HG03565 (cell line): ENCODE data around the gene ART4.

Experiments
- ATAC-seq: cut with Tn5 transposase; IDR thresholded peaks from one replicate; pipeline ENCODE4 v1.9.1; 2021; ENCODE audit warnings: mild to moderate bottlenecking, moderate library complexity; ENCODE audit not compliant: unreplicated experiment

Gene ART4

DNA sequence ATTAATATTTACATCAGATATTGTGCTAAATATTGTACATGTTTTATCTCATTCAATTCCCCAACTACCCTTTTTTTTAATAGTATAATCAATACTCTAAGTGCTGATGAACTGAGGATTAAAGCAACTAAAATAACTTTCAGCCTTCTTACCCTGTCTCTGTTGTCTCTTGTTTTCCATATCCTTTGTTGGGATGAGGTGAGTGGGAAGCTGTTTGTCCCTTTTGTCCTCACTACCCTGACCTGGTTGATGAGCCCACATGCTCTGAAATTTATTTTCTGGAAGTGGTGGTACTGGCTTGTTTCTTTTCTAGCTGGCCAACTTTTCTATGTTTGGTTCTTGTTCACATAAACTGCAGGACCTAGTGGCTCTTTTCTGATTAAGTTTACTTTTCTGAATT, 9.6 kb upstream of the ART4 start:
- ATAC-seq: no peak

DNA sequence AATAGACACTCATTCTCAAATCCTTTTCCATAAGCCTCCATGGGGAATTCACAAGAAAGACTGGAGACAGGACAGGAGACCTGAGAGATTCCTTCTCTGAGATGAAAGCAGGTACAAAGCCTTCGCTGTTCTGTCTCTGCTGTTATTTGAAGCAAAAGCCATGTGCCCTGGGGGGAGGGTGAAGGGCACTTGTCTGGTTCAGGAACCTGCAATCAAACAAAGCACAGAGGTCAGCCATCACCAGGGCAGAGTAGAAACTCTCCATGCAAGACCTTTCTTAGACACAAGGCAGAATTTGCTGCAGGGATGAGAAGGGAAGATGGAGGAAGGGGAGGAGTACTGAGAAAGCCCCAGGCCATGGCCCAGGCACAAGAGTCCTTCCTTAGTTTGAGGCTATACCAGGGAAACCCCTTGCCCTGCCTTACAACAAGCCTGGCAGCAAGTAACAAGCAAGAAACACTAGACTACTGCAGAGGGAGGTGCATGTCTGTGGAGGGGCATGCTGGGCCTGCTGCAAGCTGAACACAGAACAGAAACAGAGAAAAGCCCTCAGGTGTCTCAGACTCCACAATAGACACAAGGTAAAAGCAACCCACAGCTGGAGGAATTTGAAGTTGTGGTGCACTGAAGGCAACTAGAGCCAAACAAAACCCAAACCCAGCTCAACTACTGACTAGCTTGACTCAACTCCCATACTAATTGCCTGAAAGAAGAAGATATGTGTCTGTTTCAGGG, 7.8 kb upstream of the ART4 start:
- peak; percentile 62 for ATAC-seq

DNA sequence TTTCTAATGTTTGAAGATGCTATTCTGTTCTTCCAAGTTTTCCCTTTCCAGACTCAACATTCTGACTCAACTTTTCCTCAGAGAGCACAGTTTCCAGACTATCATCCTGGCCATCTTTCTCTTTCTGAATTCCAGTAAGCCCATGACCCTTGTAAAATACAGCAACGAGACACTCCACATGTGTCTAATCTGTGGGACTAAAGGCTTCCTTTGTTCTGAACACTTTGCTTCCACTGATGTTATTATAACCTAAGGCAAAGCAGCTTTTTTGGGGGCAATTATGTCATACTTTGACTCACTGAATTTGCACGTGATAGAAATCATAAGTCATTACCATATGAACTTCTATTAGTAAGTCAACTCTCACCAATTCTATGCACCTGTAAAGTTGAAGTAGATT, 6.3 kb upstream of the ART4 start:
- no peak for ATAC-seq

DNA sequence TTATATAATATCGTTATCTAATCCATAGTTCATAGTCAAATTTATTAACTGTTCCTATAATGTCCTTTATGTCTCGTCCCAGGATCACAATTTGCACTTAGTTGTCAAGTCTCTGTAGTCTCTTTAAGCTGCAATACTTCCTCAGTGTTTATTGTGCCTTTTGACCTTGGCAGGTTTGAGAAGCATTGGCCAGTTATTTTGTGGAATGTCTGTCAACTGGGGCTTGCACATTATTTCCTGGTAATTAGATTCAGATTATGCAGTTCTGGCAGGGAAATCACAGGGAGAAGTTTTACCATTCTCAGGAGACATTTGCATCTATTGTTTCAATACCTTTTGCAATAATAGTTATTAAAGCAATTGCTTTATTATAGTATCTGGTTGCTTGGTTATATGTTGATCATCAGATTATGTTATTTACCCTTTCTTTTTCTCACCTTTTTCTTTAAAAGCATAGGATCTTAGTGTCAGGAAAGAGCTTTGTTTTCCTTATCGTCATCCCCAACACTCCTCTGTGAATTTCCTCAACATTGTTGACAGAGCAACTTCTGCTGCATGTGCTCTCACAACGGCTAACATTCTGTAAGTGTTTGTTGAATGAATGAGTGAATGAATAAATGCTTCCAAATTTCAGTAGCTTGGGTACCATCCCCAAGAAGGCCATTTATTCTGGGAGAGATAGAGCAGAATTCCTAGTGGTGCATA, 3.7 kb upstream of the ART4 start:
- ATAC-seq: no peak

DNA sequence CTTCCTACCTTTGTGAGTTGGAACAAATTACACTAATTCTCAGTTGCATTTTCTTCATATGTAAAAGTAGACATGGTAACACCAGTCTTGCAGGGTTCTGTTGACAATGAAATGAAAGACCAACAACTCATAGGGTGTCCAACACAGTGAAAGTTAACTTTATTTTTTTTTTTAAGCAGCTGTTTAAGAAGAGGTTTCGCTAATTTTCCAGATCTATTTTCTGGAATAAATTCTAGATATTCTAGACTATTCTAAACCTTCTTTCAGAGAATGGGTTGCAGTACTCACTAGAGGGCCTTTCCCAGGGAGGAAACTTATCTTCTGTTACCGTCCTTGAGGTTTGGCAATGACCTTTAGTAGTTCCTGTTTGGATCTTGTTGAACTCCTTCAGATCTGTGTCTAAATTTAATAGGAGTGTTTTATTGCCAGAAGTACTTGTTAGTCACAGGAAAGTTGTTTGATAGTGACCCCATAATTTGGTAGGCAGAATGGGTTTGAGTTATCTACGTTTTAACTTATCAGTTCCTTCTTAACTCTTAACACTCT, 2.8 kb upstream of the ART4 start:
- ATAC-seq: no peak

DNA sequence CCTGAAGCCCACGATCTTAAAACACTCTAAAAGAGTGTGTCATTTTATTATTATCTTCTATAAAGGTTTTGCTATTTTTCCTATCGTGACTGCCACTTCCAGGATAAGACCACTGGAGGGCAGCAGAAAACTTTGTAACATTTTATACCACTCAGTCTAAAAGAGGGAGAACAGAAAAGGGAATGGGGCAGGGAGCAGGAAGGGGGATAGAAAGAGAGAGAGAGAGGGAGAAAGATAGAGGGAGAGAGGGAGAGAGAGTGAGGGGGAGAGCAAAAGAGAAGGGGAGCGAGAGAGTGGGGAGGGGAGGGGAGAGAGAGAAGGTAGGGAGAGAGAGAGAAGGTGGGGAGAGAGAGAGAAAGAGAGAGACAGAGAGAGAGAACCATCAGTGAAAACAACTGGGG, 2.0 kb upstream of the ART4 start:
- no peak for ATAC-seq

DNA sequence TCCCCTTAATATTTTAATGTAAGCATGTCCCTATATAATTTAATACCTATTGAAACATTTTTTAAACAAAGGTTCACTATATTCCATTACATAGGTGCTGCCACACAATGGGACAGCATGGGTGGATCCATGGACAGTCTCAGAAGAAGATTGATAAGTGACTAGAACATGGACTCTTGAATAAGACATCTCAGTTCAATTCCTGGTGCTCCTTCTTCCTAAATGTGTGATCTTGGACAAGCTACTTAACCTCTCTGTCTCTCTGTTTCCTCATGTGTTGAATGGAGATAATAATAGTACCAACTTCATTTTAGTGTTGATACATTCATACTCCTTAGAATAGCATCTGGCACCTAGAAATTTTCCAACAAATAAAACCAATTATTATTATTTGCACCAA, 1.1 kb upstream of the ART4 start:
- ATAC-seq: no peak

DNA sequence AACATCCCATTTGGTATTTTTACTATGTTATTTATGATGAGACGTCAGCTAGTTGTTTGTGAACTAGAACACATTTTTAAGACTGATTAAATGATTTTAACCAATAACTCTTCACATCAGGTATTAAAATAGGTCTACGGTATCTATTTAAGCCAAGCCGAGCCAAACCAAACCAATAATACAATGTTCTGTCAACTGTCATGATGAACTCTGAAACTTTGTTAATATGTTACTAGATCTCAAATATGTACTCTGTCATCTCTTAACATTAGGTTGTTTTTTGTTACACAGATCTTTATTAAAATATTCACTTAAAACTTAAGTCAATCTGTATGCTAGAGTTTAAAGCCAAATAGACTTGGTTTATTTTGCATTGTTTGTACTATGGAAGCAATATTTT, 1.0 kb downstream of the ART4 start:
- no peak for ATAC-seq

DNA sequence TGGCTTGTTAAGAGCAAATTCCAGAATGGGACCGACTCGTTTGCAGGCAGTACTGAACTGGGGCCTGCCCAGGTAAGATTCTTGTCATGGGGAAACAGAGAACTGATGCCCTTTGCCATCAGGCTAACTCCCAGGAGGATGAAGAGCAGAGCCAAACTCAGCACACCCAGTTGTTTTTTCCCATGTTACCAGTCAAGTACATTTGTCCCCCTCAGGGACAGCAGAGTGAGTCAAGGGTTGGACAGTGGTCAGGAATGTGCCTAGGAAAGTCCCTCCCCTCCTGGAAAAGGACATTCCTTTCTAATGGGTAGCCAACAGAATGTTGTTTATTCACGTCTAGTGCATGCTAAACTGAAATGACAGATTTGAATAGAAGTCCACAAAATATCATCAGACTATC, 1.6 kb downstream of the ART4 start:
- ATAC-seq: no peak

DNA sequence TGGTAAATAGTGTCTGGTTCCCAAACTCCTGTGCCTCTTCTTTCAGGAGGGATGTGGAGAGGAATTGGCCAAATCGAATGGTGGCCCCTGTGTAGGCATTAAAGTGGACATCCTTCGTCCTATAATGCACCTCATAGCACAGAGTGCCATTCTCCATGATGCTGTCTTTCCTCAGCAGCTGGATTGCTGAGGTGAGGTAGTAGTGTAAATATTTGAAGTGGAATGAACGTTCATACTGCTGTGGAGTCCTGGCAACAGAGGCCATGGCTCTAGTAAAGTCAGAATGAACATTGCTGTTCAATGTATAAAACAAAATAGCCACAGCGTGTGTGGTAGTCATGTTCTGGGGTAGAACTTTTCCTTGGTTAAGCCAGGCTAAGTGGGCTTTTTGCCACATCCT, 2.7 kb downstream of the ART4 start:
- no peak for ATAC-seq

DNA sequence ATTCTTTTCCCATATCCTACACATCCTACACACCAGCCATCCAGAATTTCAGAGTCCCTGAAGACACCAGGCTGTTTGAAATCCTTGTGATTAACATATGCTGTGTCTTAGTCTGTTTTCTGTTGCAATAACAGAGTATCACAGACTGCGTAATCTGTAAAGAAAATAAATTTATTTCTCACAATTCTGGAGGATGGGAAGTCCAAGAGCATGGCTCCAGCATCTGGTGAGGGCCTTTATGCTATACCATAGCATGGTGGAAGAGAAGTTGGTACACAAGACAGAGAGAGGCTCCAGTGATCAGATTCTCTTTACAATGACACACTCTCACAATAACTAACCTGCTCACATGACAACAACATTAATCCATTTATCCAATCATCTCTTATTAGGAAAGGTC, 4.1 kb downstream of the ART4 start:
- no peak for ATAC-seq

DNA sequence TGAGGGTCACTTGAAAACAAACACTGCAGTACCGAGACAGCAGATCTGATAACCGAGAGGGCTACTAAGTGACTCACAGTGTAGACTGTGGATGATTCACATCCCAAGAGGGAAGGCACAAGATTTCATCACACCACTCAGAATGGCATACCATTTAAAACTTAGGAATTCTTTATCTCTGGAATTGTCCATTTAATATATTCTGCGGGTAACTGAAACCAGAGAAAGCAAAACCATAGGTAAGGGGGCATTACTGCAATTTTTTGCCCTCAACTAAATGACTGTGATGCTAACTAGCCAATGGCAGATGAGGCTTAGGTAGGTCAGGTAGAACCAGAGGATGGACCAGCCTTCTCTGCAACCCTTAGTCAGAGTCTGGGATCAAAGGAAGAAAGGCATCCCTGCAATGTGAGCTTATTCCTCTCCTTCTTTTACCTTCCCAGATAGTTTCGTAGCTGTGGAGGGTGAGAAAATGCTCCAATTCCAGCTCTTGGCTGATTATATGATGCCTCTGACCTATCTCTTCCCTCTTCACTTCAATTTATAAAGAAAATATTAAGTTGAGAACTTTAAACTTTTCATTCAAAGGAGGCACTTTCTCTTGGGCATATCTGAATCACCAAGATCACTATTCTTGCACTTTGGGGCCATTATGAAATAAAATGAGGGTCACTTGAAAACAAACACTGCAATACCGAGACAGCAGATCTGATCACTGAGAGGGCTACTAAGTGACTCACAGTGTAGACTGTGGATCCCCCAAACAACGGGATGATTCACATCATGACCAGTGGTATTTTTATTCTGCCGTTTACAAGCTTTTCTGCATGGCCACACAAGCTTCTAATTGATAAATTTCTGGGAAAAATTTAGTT, 6.8 kb downstream of the ART4 start:
- ATAC-seq: no peak

DNA sequence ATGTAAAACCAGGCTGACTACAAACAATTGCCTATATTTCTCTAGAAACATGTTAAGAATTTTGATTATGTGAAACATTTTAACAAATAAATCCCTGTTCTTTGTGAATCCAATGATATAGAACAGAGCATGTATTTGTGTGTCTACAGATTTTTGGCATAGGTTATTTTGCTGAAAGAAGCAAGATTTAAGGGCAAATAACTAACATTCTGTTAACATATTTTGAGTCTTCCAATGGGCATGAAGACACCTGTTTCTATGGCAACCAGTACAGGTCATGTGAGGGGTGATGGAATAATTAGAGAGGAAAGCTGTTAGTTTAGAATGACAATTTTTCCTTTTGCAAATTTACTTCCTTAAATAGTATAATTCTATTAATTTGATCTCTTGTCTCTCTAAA, 8.8 kb downstream of the ART4 start:
- ATAC-seq: no peak

DNA sequence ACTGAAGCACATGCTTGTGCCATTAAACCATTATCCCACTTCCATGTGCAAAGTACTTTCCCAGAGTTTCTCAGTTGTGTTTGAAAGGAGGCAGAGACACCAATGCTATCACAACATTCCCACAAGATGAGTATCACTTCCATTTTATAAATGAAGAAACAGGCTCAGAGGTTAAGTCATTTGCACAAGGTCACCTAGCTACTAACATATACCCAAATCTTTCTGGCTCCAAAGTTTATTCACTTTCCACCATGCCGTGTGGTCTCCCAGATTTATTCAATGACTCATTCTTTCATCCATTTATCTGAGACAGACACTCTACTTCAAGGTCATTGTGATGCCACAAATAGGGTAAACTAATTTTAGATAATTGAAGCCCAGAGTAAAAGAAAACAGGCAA, 9.4 kb downstream of the ART4 start:
- ATAC-seq: no peak

DNA sequence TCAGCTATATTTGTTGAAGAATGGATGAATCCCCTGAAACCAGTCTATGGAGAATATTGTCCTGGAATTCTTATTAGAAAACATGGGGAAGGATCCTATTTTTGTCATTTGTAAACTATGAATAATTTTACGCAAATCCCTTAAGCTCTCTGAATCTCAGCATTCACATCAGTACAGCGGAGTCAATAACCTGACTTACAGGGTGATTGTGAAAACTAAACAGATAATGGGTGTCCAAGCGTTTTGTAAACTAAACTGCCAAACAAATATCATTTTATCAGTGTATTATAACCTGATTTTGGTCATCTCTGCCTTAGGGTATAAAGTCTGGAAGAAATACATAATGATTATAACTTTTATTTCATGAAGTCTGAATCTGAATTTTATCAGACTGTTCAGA, 10.0 kb downstream of the ART4 start:
- no peak for ATAC-seq

DNA sequence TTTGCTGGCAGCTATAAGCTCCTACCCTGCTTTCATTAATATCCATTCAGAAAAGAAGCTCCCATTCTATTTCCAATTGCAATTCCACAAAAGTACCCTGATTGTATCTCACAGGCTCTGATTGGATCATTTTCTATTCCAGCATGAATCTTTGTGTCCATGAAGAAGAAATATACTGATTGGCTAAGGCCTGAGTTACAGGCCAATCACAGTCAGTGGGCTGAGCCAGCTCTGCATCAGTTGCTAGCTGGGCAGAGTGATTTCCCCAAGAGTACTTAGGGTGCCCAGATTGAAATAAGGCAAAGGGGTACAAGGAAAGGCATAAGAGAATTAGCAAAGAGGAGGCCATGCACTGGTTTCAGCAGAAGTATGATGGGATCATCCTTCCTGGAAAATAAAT, 14.4 kb downstream of the ART4 start:
- ATAC-seq: peak; percentile 91

DNA sequence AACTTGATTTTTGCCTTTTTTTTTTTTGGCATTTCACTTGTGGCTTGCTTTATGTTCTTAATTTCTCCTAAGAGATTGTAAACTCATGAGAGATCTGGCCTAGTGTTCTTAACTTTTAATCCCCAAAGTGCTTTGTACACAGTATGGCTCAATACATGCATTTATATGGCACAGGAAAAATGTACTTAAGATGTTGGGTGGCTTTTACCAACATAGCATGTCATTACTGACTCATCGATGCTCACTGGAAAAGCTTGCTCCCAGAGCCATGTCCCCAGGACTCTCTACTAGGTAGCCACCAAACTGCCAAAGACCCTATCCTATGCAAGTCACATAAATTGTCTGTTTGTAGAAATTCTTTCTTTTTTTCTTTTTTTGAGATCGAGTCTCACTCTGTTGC, 16.3 kb downstream of the ART4 start:
- ATAC-seq: no peak

DNA sequence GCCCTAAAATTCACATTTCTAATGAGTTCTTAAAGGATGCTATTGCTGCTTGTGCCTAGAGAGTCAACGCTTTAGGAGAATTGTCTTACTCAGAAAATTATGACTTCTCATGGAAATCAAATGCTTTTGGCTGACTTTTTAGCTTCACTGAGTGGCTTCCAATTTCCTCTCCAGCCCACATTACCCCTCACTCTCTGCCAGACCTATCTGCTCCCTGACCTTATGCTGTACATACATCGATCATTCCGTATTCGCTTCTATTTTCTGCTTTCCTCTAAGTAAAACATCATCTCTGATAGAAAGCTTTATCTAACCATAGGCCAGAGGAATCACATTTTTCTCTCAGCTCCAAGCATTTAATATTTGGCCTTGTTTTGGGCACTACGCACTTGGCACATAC, 16.8 kb downstream of the ART4 start:
- ATAC-seq: no peak

DNA sequence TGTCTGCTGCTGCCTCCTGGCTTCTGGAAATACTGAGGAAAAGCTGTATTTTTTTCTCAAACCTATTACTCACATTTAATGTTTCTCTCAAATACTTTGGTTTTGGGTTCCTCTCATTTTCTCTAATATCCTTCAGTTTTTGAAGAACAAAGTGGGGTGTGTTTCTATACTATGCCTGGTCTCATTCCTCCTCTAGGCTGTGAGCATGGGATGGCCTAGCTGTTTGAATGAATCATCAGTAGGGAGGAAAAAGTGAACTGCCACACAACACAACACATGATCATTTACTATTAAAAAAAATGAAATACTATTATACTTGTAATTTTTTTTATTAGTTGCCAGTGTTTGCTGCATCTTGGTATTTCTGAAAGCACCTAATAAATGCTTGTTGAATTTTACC, 18.1 kb downstream of the ART4 start:
- no peak for ATAC-seq

DNA sequence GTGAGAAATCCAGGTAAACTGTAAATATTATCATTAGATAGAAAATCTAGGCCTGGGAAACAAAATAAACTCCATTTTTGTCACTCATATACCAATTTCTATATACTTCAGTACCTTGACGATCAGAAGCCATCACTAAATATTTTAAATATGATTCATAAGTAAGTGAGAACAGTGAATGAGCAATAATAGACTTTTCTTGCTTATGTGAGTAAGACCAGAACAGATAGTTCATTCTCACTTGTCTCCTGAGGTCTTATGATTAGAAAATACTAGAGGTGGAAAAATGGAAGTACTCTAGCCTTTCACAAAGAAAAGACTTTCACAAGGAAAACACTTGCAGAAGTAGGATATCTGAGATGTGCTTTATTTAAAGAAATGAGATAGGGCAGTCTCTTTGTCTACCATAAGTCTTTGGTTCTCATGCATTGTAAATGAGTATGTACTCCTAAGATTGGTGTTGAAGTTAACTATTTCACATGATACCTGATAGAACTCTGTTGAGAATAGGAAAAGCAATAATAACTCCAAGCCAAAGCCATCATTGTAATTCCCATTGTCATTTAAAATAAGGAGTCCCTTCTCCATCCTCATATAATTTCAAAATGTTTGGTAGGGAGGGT, 19.2 kb downstream of the ART4 start:
- ATAC-seq: no peak

DNA sequence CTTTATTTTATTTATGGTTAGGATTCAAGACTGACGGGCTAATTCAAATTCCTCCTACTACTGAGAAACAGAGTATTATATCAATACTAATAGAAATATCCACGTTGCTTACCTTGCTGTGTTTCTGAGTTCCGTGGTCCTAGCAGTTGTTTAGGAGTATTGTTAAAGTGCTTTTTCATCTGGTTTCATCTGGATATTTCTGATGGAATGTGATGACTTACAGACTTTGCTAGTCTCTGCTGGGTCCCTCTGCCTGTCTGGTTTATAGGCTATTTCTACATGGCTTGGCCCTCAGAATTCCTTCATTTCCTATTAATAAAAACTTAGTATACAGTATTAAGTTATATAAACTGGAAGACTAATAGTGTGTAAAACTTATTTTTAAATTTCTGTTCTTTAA, 29.3 kb downstream of the ART4 start, which contains the start of gene SMCO3:
SMCO3 (minus strand) TSS at position 169 of the 400 bp plus-strand sequence. CDS start 7,502 bp downstream, outside the sequence.
- no peak for ATAC-seq
